Measurements from ENCODE around the gene ZFYVE27.

GRCh38 chr10:97689559-97690020 lies 47.3 kb upstream of the ZFYVE27 start:
- no peak for TF ChIP-seq CTCF (conservative IDR thresholded peaks at IDR 0.05; ENCODE audit: low read depth, low read length)
- no peak for TF ChIP-seq RAD21 (IDR thresholded peaks at IDR 0.05; ENCODE audit: low read length)
- peak; percentile 65; the same call in 1 of the 2 replicates for TF ChIP-seq POLR2A (IDR thresholded peaks at IDR 0.05; ENCODE audit: low read depth, low read length)

Data from IMR-90 (cell line).